H1 (cell line): Measurements from ENCODE around the gene ZNF619. TPM values are rescaled to one million over a fixed set of nuclear protein-coding genes. Genes with fewer than 3 reads are reported as not detected.

ENCODE experiments used
- CBX5 ChIP-seq: fragments of 300-800, 300-1000 bp; sonication (generic); IDR thresholded peaks from 2 replicates; pipeline ENCODE4 v1.7.1; 2016; ENCODE audit warnings: antibody characterized with exemption, low read length, low read depth
- polyA plus RNA-seq, 7 experiments: library from polyadenylated mRNA; depleted of rRNA in 3 of 7; stranded (reverse) in 5 of 7; unstranded in 2 of 7; fragments of >200 nt in 5 of 7; fragments of 200-250 nt in 2 of 7; gene quantifications; 1 replicate in 5 of 7; 2 replicates in 1 of 7; 4 replicates in 1 of 7; pipeline versions ENCODE4 v1.2.1 to v1.2.3, GENCODE V29; 2011 to 2013; ENCODE audit warnings: missing spikeins in 2 of 7, mixed read lengths in 2 of 7
- total RNA-seq: library from RNA; stranded (reverse); fragmentation: NEBNext Ultra II Directional; extraction: Animal tissue kit (Norgen Biotek cat#: 25700); gene quantifications from 2 replicates; pipeline ENCODE4 v1.2.1, GENCODE V29; 2021
- TF ChIP-seq, protein P1 (sequence below): IDR thresholded peaks from 2 replicates; pipeline ENCODE4 v1.6.1; 2011; ENCODE audit warnings: low read length, improper control_type of control experiment

The ZNF619 gene
- total and polyA plus RNA-seq, 2 of the 8 experiments (the other 6 are each of a cell fraction or from before 2014, with no cell fraction given) = 2.3 to 8.2 TPM

DNA sequence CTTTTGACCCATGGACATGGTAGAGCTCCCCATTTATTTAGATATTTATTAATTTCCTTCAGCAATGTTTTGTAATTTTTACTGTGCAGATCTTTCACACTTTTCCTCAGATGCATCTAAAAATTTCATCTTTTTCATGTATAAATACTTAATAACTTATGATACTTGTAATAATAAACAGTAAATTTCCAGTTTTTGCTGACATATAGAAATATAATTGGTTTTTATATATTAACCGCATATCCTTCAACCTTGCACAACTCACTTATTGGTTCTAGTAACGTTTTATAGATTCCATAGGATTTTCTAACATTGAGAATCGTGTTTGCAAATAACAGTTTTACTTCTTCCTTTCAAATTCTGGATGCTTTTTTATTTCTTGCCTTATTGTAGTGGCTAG is 44.3 kb downstream of the ZNF619 start (continued):
- TF ChIP-seq CBX5 = no peak
- TF ChIP-seq, protein P1, sequence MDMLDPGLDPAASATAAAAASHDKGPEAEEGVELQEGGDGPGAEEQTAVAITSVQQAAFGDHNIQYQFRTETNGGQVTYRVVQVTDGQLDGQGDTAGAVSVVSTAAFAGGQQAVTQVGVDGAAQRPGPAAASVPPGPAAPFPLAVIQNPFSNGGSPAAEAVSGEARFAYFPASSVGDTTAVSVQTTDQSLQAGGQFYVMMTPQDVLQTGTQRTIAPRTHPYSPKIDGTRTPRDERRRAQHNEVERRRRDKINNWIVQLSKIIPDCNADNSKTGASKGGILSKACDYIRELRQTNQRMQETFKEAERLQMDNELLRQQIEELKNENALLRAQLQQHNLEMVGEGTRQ = no peak
